Measurements from ENCODE around the gene PDLIM4.

DNA sequence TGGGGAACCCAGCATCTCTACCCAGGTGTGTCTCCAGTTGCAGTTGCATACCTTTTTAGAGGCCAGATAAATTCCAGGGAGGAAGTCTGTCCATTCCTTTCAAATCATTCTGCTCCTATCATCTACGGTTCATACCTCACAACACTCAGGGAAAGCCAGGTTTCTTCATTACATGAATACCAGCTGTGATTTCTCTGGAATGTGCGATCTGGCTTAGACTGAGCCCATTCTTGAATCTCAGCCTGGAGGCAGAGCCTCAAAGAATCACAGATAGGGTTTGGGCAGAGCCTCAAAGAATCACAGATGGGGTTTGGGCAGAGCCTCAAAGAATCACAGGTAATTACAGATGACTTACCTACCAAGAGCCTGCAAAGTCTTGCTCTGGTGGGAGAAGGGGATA is 37.0 kb upstream of the PDLIM4 start:
- no peak for TF ChIP-seq POLR2A (IDR thresholded peaks at IDR 0.05; ENCODE audit: low read depth, low read length)
- TF ChIP-seq POLR2AphosphoS5 (IDR thresholded peaks at IDR 0.05; ENCODE audit: low read depth, low read length), result no peak
- TF ChIP-seq TAF1 (IDR thresholded peaks at IDR 0.05; ENCODE audit: borderline replicate concordance, low read depth, low read length), result no peak

Data from GM12892 (cell line).